Measurements from ENCODE around the gene WNT7B.

WNT7B gene

GRCh38 chr22:45946805-45947600, 30.0 kb downstream of the WNT7B start:
- H3K4me1 ChIP-seq (ENCODE audit: control insufficient read depth in 5 of 5, insufficient read depth in 5 of 5, low read length in 5 of 5) = no peaks in the 10 kb centered on the region
- H3K9ac ChIP-seq (ENCODE audit: low read length in 5 of 5) = no peak overlapping the region
- H3K36me3 ChIP-seq (ENCODE audit: control insufficient read depth in 5 of 5, insufficient read depth in 5 of 5, low read length in 5 of 5) = no peaks in the 10 kb centered on the region
- no peaks in the 10 kb centered on the region for H3K9me3 ChIP-seq (ENCODE audit: control insufficient read depth in 5 of 5, low read length in 5 of 5)
- H3K27ac ChIP-seq (ENCODE audit: low read depth, low read length) = no peak overlapping the region
- H3K27me3 ChIP-seq (ENCODE audit: control insufficient read depth in 5 of 5, insufficient read depth in 4 of 5, low read length in 5 of 5) = peaks cover 9 to 26% (median 18%) of the 10 kb centered on the region in 5 donors
- no peak overlapping the region for H3K4me3 ChIP-seq (ENCODE audit: low read depth in 1 of 5, low read length in 5 of 5)

GRCh38 chr22:45945621-45946106, 31.3 kb downstream of the WNT7B start:
- no peak overlapping the region for H3K9ac ChIP-seq (ENCODE audit: low read length in 5 of 5)
- no peaks in the 10 kb centered on the region for H3K9me3 ChIP-seq (ENCODE audit: control insufficient read depth in 5 of 5, low read length in 5 of 5)
- H3K27me3 ChIP-seq (ENCODE audit: control insufficient read depth in 5 of 5, insufficient read depth in 4 of 5, low read length in 5 of 5) = peaks cover 9 to 22% (median 16%) of the 10 kb centered on the region in 5 donors
- H3K4me1 ChIP-seq (ENCODE audit: control insufficient read depth in 5 of 5, insufficient read depth in 5 of 5, low read length in 5 of 5) = no peaks in the 10 kb centered on the region
- no peak overlapping the region for H3K27ac ChIP-seq (ENCODE audit: low read depth, low read length)
- no peak overlapping the region for H3K4me3 ChIP-seq (ENCODE audit: low read depth in 1 of 5, low read length in 5 of 5)
- no peaks in the 10 kb centered on the region for H3K36me3 ChIP-seq (ENCODE audit: control insufficient read depth in 5 of 5, insufficient read depth in 5 of 5, low read length in 5 of 5)

GRCh38 chr22:45942787-45943493, 34.0 kb downstream of the WNT7B start:
- H3K36me3 ChIP-seq (ENCODE audit: control insufficient read depth in 5 of 5, insufficient read depth in 5 of 5, low read length in 5 of 5) = no peaks in the 10 kb centered on the region

GRCh38 chr22:45942344-45942743, 34.6 kb downstream of the WNT7B start:
- Histone ChIP-seq H3K36me3 (ENCODE audit: control insufficient read depth in 5 of 5, insufficient read depth in 5 of 5, low read length in 5 of 5) (no peaks in the 10 kb centered on the region), H3K9ac (ENCODE audit: low read length in 5 of 5) (no peak overlapping the region), H3K9me3 (ENCODE audit: control insufficient read depth in 5 of 5, low read length in 5 of 5) (peaks cover 0 to 11% (median 4%) of the 10 kb centered on the region in 5 donors), H3K4me3 (ENCODE audit: low read depth in 1 of 5, low read length in 5 of 5) (no peak overlapping the region), H3K27ac (ENCODE audit: low read depth, low read length) (no peak overlapping the region), H3K27me3 (ENCODE audit: control insufficient read depth in 5 of 5, insufficient read depth in 4 of 5, low read length in 5 of 5) (peaks cover 0 to 19% (median 8%) of the 10 kb centered on the region in 5 donors), H3K4me1 (ENCODE audit: control insufficient read depth in 5 of 5, insufficient read depth in 5 of 5, low read length in 5 of 5) (no peaks in the 10 kb centered on the region)

More at GRCh38 chr22:45942787-45943493, 34.0 kb downstream of the WNT7B start:
- Histone ChIP-seq H3K27ac (ENCODE audit: low read depth, low read length) (no peak overlapping the region), H3K27me3 (ENCODE audit: control insufficient read depth in 5 of 5, insufficient read depth in 4 of 5, low read length in 5 of 5) (peaks cover 0 to 22% (median 8%) of the 10 kb centered on the region in 5 donors), H3K9ac (ENCODE audit: low read length in 5 of 5) (no peak overlapping the region), H3K9me3 (ENCODE audit: control insufficient read depth in 5 of 5, low read length in 5 of 5) (peaks cover 0 to 11% (median 4%) of the 10 kb centered on the region in 5 donors), H3K4me3 (ENCODE audit: low read depth in 1 of 5, low read length in 5 of 5) (no peak overlapping the region), H3K4me1 (ENCODE audit: control insufficient read depth in 5 of 5, insufficient read depth in 5 of 5, low read length in 5 of 5) (no peaks in the 10 kb centered on the region)

GRCh38 chr22:45938913-45939312, 38.0 kb downstream of the WNT7B start:
- Histone ChIP-seq H3K4me1 (ENCODE audit: control insufficient read depth in 5 of 5, insufficient read depth in 5 of 5, low read length in 5 of 5) (peaks cover 0 to 4% (median 0%) of the 10 kb centered on the region in 5 donors), H3K36me3 (ENCODE audit: control insufficient read depth in 5 of 5, insufficient read depth in 5 of 5, low read length in 5 of 5) (no peaks in the 10 kb centered on the region), H3K27me3 (ENCODE audit: control insufficient read depth in 5 of 5, insufficient read depth in 4 of 5, low read length in 5 of 5) (peaks cover 14 to 37% (median 24%) of the 10 kb centered on the region in 5 donors), H3K9ac (ENCODE audit: low read length in 5 of 5) (no peak overlapping the region), H3K27ac (ENCODE audit: low read depth, low read length) (no peak overlapping the region), H3K9me3 (ENCODE audit: control insufficient read depth in 5 of 5, low read length in 5 of 5) (peaks cover 0 to 11% (median 4%) of the 10 kb centered on the region in 5 donors), H3K4me3 (ENCODE audit: low read depth in 1 of 5, low read length in 5 of 5) (no peak overlapping the region)

- Histone ChIP-seq H3K27ac (ENCODE audit: low read depth, low read length) (no peak overlapping the region), H3K27me3 (ENCODE audit: control insufficient read depth in 5 of 5, insufficient read depth in 4 of 5, low read length in 5 of 5) (peaks cover 22 to 43% (median 33%) of the 10 kb centered on the region in 5 donors), H3K9me3 (ENCODE audit: control insufficient read depth in 5 of 5, low read length in 5 of 5) (peaks cover 0 to 11% (median 4%) of the 10 kb centered on the region in 5 donors), H3K9ac (ENCODE audit: low read length in 5 of 5) (no peak overlapping the region), H3K4me3 (ENCODE audit: low read depth in 1 of 5, low read length in 5 of 5) (no peak overlapping the region), H3K36me3 (ENCODE audit: control insufficient read depth in 5 of 5, insufficient read depth in 5 of 5, low read length in 5 of 5) (no peaks in the 10 kb centered on the region), H3K4me1 (ENCODE audit: control insufficient read depth in 5 of 5, insufficient read depth in 5 of 5, low read length in 5 of 5) (peaks cover 0 to 4% (median 0%) of the 10 kb centered on the region in 5 donors)
Observed at GRCh38 chr22:45937960-45938359, 39.0 kb downstream of the WNT7B start.

GRCh38 chr22:45935573-45935972, 41.4 kb downstream of the WNT7B start:
- H3K27me3 ChIP-seq (ENCODE audit: control insufficient read depth in 5 of 5, insufficient read depth in 4 of 5, low read length in 5 of 5) = peaks cover 44 to 65% (median 51%) of the 10 kb centered on the region in 5 donors
- peaks cover 0 to 4% (median 0%) of the 10 kb centered on the region in 5 donors for H3K4me1 ChIP-seq (ENCODE audit: control insufficient read depth in 5 of 5, insufficient read depth in 5 of 5, low read length in 5 of 5)
- H3K9ac ChIP-seq (ENCODE audit: low read length in 5 of 5) = no peak overlapping the region
- no peak overlapping the region for H3K4me3 ChIP-seq (ENCODE audit: low read depth in 1 of 5, low read length in 5 of 5)
- no peak overlapping the region for H3K27ac ChIP-seq (ENCODE audit: low read depth, low read length)
- no peaks in the 10 kb centered on the region for H3K36me3 ChIP-seq (ENCODE audit: control insufficient read depth in 5 of 5, insufficient read depth in 5 of 5, low read length in 5 of 5)
- peaks cover 0 to 11% (median 4%) of the 10 kb centered on the region in 5 donors for H3K9me3 ChIP-seq (ENCODE audit: control insufficient read depth in 5 of 5, low read length in 5 of 5)

- H3K36me3 ChIP-seq (ENCODE audit: control insufficient read depth in 5 of 5, insufficient read depth in 5 of 5, low read length in 5 of 5) = no peaks in the 10 kb centered on the region
- peaks cover 50 to 67% (median 51%) of the 10 kb centered on the region in 5 donors for H3K27me3 ChIP-seq (ENCODE audit: control insufficient read depth in 5 of 5, insufficient read depth in 4 of 5, low read length in 5 of 5)
- peaks cover 0 to 4% (median 0%) of the 10 kb centered on the region in 5 donors for H3K4me1 ChIP-seq (ENCODE audit: control insufficient read depth in 5 of 5, insufficient read depth in 5 of 5, low read length in 5 of 5)
- H3K9me3 ChIP-seq (ENCODE audit: control insufficient read depth in 5 of 5, low read length in 5 of 5) = peaks cover 0 to 11% (median 4%) of the 10 kb centered on the region in 5 donors
- H3K27ac ChIP-seq (ENCODE audit: low read depth, low read length) = no peak overlapping the region
- no peak overlapping the region for H3K9ac ChIP-seq (ENCODE audit: low read length in 5 of 5)
- no peak overlapping the region for H3K4me3 ChIP-seq (ENCODE audit: low read depth in 1 of 5, low read length in 5 of 5)
Observed at GRCh38 chr22:45934659-45935341, 42.2 kb downstream of the WNT7B start.

GRCh38 chr22:45934168-45934564, 42.8 kb downstream of the WNT7B start:
- H3K4me1 ChIP-seq (ENCODE audit: control insufficient read depth in 5 of 5, insufficient read depth in 5 of 5, low read length in 5 of 5) = peaks cover 0 to 4% (median 0%) of the 10 kb centered on the region in 5 donors
- H3K27ac ChIP-seq (ENCODE audit: low read depth, low read length) = no peak overlapping the region
- H3K4me3 ChIP-seq (ENCODE audit: low read depth in 1 of 5, low read length in 5 of 5) = no peak overlapping the region
- no peaks in the 10 kb centered on the region for H3K36me3 ChIP-seq (ENCODE audit: control insufficient read depth in 5 of 5, insufficient read depth in 5 of 5, low read length in 5 of 5)
- H3K27me3 ChIP-seq (ENCODE audit: control insufficient read depth in 5 of 5, insufficient read depth in 4 of 5, low read length in 5 of 5) = peaks cover 50 to 67% (median 51%) of the 10 kb centered on the region in 5 donors
- H3K9ac ChIP-seq (ENCODE audit: low read length in 5 of 5) = no peak overlapping the region
- peaks cover 0 to 9% (median 4%) of the 10 kb centered on the region in 5 donors for H3K9me3 ChIP-seq (ENCODE audit: control insufficient read depth in 5 of 5, low read length in 5 of 5)
